Measurements from ENCODE around the gene ZBTB7A.

Gene ZBTB7A

GRCh38 chr19:4009990-4010807 is 56.5 kb downstream of the ZBTB7A start:
- H3K4me1 ChIP-seq (ENCODE audit: control insufficient read depth, insufficient read depth, low read length): peaks cover 10% of the 10 kb centered on the region
- H3K36me3 ChIP-seq (ENCODE audit: control insufficient read depth in 2 of 2, insufficient read depth in 1 of 2, low read length in 2 of 2): peaks cover 0 to 37% of the 10 kb centered on the region in 2 experiments; a peak in 1 of 3 replicates
- no peak overlapping the region for H3K27ac ChIP-seq (ENCODE audit: extremely low read depth, low read depth, low read length)
- peak; percentile 90 for TF ChIP-seq ZIC2 (tag by site-specific recombination; IDR thresholded peaks at IDR 0.05)
- no peak for TF ChIP-seq ZNF221 (tag by site-specific recombination; IDR thresholded peaks at IDR 0.05; ENCODE audit: borderline replicate concordance)
- 0 out of 2 replicates have a peak, but pooled peaks have one; percentile 20 for TF ChIP-seq PATZ1 (tag by site-specific recombination; IDR thresholded peaks at IDR 0.05)
- ChIA-PET CTCF (interaction anchor here (0.6 kb wide), 1 partner anchor 131 kb away, joined by 3 read pairs; no protein-coding TSS in a partner anchor), POLR2A (interaction anchor here (4.9 kb wide), 1 partner anchor 25 kb away, joined by 29 read pairs; the partner anchor contains the start of gene EEF2)
- no peak overlapping the region for H3K4me3 ChIP-seq (ENCODE audit: low read depth, low read length)
- H3K9me3 ChIP-seq (ENCODE audit: control insufficient read depth, insufficient read depth, low read depth, low read length): no peaks in the 10 kb centered on the region

- Histone ChIP-seq H3K27ac (ENCODE audit: extremely low read depth, low read depth, low read length) (peak overlapping the region; percentile 92; the same call in 1 of the 2 replicates), H3K9me3 (ENCODE audit: control insufficient read depth, insufficient read depth, low read depth, low read length) (no peaks in the 10 kb centered on the region), H3K36me3 (ENCODE audit: control insufficient read depth in 2 of 2, insufficient read depth in 1 of 2, low read length in 2 of 2) (peaks cover 0 to 15% of the 10 kb centered on the region in 2 experiments; a peak in 2 of 3 replicates), H3K4me3 (ENCODE audit: low read depth, low read length) (peak overlapping the region; percentile 76), H3K4me1 (ENCODE audit: control insufficient read depth, insufficient read depth, low read length) (peaks cover 10% of the 10 kb centered on the region)
- ChIA-PET CTCF (interaction anchor here (0.5 to 2.5 kb wide), 2 partner anchors 20 to 277 kb away, joined by 3 to 12 read pairs; no protein-coding TSS in a partner anchor), POLR2A (interaction anchor here (0.6 to 4.9 kb wide), 9 partner anchors 13 to 155 kb away, joined by 3 to 29 read pairs (median 7); partner anchors contain the start of gene EEF2)
- TF ChIP-seq ZIC2 (tag by site-specific recombination; IDR thresholded peaks at IDR 0.05): no peak
- no peak for TF ChIP-seq ZSCAN4 (tag by site-specific recombination; IDR thresholded peaks at IDR 0.05)
- no peak for TF ChIP-seq ZNF2 (tag by site-specific recombination; IDR thresholded peaks at IDR 0.05)
- TF ChIP-seq HIC1 (tag by site-specific recombination; IDR thresholded peaks at IDR 0.05): no peak
- no peak for TF ChIP-seq ZNF639 (tag by site-specific recombination; IDR thresholded peaks at IDR 0.05)
- TF ChIP-seq ZBTB11 (tag by site-specific recombination; conservative IDR thresholded peaks at IDR 0.05; ENCODE audit: low read depth): no peak
- TF ChIP-seq ZNF645 (tag by site-specific recombination; IDR thresholded peaks at IDR 0.05): no peak
- peak; percentile 39; the same call in 1 of the 2 replicates for TF ChIP-seq ZFHX2 (tag by site-specific recombination; conservative IDR thresholded peaks at IDR 0.05)
- TF ChIP-seq KLF16 (tag by site-specific recombination; IDR thresholded peaks at IDR 0.05): 0 out of 2 replicates have a peak, but pooled peaks have one; percentile 27
- TF ChIP-seq ZNF280C (tag by site-specific recombination; IDR thresholded peaks at IDR 0.05): no peak
- no peak for TF ChIP-seq EGR2 (tag by site-specific recombination; IDR thresholded peaks at IDR 0.05; ENCODE audit: low read depth)
- TF ChIP-seq GLIS2 (tag by site-specific recombination; IDR thresholded peaks at IDR 0.05): peak; percentile 33; the same call in 1 of the 2 replicates
- TF ChIP-seq ZNF501 (tag by site-specific recombination; IDR thresholded peaks at IDR 0.05): no peak
- TF ChIP-seq SP2 (tag by site-specific recombination; IDR thresholded peaks at IDR 0.05): peak; percentile 56
Observed at GRCh38 chr19:4007836-4008539, 58.7 kb downstream of the ZBTB7A start.

Data from HEK293 (cell line).